HG02798 (cell line): Measurements from ENCODE around the gene ADIPOQ.
"Not testable (repeated sequence)": the region's sequence is repeated elsewhere in the genome, so short reads cannot be mapped to it uniquely, and the experiment has no call there.

Experiments used
- ATAC-seq: cut with Tn5 transposase; IDR thresholded peaks from one replicate; pipeline ENCODE4 v1.9.1; 2021; ENCODE audit warnings: mild to moderate bottlenecking; ENCODE audit not compliant: unreplicated experiment, poor library complexity

ADIPOQ gene

DNA sequence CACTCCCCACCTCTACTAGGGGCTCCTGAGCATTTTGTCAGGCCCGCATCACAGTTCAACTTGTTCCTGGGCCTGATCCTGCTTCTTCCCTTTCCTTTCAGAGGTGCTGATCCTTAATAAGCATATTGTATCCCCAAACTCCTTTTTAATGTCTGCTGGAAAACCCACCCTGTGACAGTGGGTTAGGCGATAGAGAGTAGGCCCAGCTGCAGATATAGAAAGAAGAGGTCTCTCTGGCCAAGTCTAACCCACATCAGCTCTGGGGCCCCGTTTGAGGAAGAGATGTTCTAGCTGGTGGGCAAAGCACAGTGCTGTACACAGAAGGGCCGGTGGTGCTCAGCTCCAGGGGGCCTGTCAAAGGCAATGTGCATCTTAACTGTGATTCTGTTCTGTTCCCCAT, 53.5 kb downstream of the ADIPOQ start:
- no peak for ATAC-seq

DNA sequence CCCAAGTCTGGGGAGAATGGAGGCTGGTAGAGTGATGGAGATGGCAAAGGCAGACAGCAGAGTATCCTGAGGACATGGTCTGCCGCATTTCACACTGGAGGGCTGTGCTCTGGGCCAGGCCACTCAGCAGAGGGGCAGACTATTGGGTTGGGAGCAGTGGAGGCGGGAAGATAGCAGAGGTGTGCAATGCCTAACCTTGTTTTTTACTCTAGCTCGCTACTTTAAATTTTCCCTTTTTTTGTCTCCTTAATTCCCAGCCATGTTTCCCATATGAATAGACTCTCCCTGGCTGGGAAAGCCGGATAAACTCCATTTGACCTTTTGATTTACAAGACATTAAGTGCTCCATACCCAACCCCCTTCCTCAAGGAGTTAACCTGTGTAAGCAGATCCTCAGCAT, 54.4 kb downstream of the ADIPOQ start:
- ATAC-seq = no peak

DNA sequence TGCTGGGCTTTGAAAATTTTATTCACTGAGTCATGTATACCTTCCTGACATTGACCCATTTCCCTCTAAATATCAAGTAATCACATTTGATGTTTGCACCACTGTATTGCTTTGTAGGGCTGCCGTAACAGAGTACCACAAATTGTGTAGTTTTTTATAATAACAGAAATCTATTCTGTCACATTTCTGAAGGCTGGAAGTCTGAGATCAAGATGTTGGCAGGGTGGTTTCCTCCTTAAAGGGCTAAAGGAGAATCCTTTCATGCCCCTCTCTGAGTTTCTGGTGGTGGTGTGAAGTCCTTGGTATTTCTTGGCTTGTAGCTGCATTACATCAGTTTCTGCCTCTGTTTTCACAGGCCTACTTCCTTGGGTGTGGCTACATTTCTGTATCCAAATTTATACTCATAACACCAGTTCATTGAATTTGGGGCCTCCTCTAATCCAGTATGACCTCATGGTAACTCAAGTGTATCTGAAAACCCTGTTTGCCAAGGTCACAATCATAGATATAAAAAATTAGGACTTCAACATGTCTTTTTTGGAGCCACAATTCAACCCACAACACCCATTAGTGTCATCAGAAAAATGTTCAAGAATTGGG, 58.7 kb downstream of the ADIPOQ start:
- no peak for ATAC-seq

DNA sequence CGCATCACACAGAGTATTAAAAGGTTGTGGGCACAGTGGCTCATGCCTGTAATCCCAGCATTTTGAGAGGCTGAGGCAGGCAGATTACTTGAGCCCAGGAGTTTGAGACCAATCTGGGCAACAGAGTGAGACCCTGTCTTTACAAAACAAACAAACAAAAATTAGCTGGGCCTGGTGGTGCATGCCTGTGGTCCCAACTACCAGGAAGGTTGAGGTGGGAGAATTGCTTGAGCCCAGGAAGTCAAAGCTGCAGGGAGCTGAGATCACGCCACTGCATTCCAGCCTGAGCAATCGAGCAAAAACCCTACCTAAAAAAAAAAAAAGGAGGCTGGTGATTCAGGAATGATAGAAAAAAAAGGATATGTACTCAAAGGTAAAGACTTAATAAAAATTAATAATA, 59.6 kb downstream of the ADIPOQ start:
- no peak for ATAC-seq

DNA sequence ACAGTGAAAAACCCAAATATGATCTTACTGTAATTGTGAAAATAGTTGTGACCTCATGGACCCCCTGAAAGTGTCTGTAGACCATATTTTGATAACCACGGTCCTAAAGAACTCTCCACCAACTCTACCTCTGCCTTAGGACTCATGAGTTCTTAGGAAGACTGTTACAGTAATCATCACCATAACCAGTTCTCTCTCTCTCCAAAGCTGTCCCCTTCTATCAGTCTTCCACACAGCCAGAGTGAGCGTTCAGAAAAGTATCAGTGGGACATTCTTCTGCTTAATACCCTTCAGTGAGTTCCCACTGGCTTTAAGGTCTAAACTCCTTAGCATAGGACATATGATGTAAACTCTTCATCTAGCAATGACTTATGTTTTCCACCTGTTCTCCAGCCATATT, 60.2 kb downstream of the ADIPOQ start:
- ATAC-seq = no peak

DNA sequence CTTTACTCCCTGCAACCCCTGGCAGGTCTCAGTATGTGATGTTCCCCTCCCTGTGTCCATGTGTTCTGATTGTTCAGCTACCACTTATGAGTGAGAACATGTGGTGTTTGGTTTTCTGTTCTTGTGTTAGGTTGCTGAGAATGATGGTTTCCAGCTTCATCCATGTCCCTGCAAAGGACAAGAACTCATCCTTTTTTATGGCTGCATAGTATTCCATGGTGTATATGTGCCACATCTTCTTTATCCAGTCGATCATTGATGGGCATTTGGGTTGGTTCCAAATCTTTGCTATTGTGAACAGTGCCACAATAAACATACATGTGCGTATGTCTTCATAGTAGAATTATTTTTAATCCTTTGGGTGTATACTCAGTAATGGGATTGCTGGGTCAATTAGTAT, 61.2 kb downstream of the ADIPOQ start:
- ATAC-seq = not testable (repeated sequence)

DNA sequence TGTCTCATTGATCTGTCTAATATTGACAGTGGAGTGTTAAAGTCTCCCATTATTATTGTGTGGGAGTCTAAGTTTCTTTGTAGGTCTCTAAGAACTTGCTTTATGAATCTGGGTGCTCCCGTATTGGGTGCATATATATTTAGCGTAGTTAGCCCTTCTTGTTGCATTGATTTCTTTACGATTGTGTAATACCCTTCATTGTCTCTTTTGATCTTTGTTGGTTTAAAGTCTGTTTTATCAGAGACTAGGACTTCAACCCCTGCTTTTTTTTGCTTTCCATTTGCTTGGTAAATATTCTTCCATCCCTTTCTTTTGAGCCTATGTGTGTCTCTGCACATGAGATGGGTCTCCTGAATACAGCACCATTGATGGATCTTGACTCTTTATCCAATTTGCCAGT, 64.6 kb downstream of the ADIPOQ start:
- ATAC-seq = not testable (repeated sequence)
